Endothelial cell (in vitro differentiated cells): ENCODE data around the gene ZFYVE19. TPM values are rescaled to one million over a fixed set of nuclear protein-coding genes. Genes with fewer than 3 reads are reported as not detected.

ENCODE experiments used
- DNase-seq: peaks from one replicate; pipeline ENCODE4 v3.0.0; 2021; ENCODE audit warnings: low spot score
- H3K27ac Mint-ChIP-seq: one replicate; pipeline ENCODE4 v1.8.0; 2021; ENCODE audit warnings: mixed read lengths, inconsistent platforms; ENCODE audit not compliant: unreplicated experiment
- H3K27me3 Mint-ChIP-seq: one replicate; pipeline ENCODE4 v1.8.0; 2021; ENCODE audit warnings: mild to moderate bottlenecking, moderate library complexity, mixed read lengths, inconsistent platforms; ENCODE audit not compliant: unreplicated experiment
- H3K36me3 Mint-ChIP-seq: one replicate; pipeline ENCODE4 v1.8.0; 2021; ENCODE audit warnings: mild to moderate bottlenecking, low read depth, mixed read lengths, inconsistent platforms; ENCODE audit not compliant: unreplicated experiment
- H3K4me1 Mint-ChIP-seq: one replicate; pipeline ENCODE4 v1.8.0; 2021; ENCODE audit warnings: mild to moderate bottlenecking, mixed read lengths, inconsistent platforms; ENCODE audit not compliant: unreplicated experiment
- H3K4me3 Mint-ChIP-seq: one replicate; pipeline ENCODE4 v1.8.0; 2021; ENCODE audit warnings: mild to moderate bottlenecking, mixed read lengths, inconsistent platforms; ENCODE audit not compliant: unreplicated experiment
- H3K9me3 Mint-ChIP-seq: one replicate; pipeline ENCODE4 v1.8.0; 2021; ENCODE audit warnings: mixed read lengths, inconsistent platforms; ENCODE audit not compliant: unreplicated experiment
- total RNA-seq: library from RNA; stranded (reverse); fragmentation: NEBNext Ultra II Directional; extraction: Animal tissue kit (Norgen Biotek cat#: 25700); gene quantifications from one replicate; pipeline ENCODE4 v1.2.1, GENCODE V29; 2021; ENCODE audit not compliant: unreplicated experiment
- TF ChIP-seq, protein P1 (sequence below): fragments of 200-600 bp; sonication (generic); IDR thresholded peaks from one replicate; pipeline ENCODE4 v1.5.0; 2021; ENCODE audit warnings: antibody characterized with exemption; ENCODE audit not compliant: unreplicated experiment

Gene ZFYVE19
- total RNA-seq, 1 donor from 2014 or later, result 31.5 TPM

GRCh38 chr15:40845511-40846284 lies 38.8 kb downstream of the ZFYVE19 start:
- Mint-ChIP-seq H3K36me3 (peaks cover 5% of the 10 kb centered on the region), H3K9me3 (no peaks in the 10 kb centered on the region), H3K4me3 (no peak overlapping the region), H3K27me3 (peaks cover 20% of the 10 kb centered on the region), H3K27ac (peak overlapping the region; percentile 24), H3K4me1 (peaks cover 26% of the 10 kb centered on the region)
- no peak for DNase-seq
- TF ChIP-seq, protein P1, sequence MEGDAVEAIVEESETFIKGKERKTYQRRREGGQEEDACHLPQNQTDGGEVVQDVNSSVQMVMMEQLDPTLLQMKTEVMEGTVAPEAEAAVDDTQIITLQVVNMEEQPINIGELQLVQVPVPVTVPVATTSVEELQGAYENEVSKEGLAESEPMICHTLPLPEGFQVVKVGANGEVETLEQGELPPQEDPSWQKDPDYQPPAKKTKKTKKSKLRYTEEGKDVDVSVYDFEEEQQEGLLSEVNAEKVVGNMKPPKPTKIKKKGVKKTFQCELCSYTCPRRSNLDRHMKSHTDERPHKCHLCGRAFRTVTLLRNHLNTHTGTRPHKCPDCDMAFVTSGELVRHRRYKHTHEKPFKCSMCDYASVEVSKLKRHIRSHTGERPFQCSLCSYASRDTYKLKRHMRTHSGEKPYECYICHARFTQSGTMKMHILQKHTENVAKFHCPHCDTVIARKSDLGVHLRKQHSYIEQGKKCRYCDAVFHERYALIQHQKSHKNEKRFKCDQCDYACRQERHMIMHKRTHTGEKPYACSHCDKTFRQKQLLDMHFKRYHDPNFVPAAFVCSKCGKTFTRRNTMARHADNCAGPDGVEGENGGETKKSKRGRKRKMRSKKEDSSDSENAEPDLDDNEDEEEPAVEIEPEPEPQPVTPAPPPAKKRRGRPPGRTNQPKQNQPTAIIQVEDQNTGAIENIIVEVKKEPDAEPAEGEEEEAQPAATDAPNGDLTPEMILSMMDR, result no peak

DNA sequence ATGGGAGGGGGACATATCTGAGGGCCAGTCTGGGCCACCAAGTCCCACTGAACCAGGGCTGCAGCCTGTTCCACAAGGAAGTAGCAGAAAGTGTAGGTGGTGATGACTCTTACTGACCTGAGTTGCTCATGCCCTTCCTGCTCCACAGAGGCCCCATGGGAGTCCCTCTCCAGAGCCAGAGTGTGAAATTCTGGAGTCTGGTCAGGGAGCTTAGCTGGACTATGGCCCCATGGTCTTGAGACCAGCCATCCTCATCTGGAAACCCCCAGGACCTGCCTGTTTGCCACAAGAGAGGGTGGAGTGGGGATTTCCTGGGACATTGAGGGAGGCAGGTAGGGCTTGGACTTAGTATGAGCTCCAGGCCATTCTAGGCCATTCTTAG lies 39.9 kb downstream of the ZFYVE19 start:
- Mint-ChIP-seq H3K4me1 (peaks cover 26% of the 10 kb centered on the region), H3K36me3 (peaks cover 5% of the 10 kb centered on the region), H3K27ac (no peak overlapping the region), H3K9me3 (no peaks in the 10 kb centered on the region), H3K4me3 (no peak overlapping the region), H3K27me3 (peaks cover 25% of the 10 kb centered on the region)
- TF ChIP-seq, protein P1, result no peak
- no peak for DNase-seq

GRCh38 chr15:40847223-40847961 lies 40.5 kb downstream of the ZFYVE19 start:
- H3K27ac Mint-ChIP-seq, result peak overlapping the region; percentile 39
- no peaks in the 10 kb centered on the region for H3K9me3 Mint-ChIP-seq
- peaks cover 9% of the 10 kb centered on the region for H3K36me3 Mint-ChIP-seq
- peaks cover 27% of the 10 kb centered on the region for H3K27me3 Mint-ChIP-seq
- no peak overlapping the region for H3K4me3 Mint-ChIP-seq
- H3K4me1 Mint-ChIP-seq, result peaks cover 26% of the 10 kb centered on the region
- peak; percentile 45 for DNase-seq
- TF ChIP-seq, protein P1, result no peak

GRCh38 chr15:40850576-40851112 lies 43.8 kb downstream of the ZFYVE19 start:
- TF ChIP-seq, protein P1, result no peak
- peaks cover 16% of the 10 kb centered on the region for H3K27me3 Mint-ChIP-seq
- H3K4me3 Mint-ChIP-seq, result no peak overlapping the region
- H3K27ac Mint-ChIP-seq, result no peak overlapping the region
- no peak for DNase-seq
- no peaks in the 10 kb centered on the region for H3K9me3 Mint-ChIP-seq
- peaks cover 20% of the 10 kb centered on the region for H3K4me1 Mint-ChIP-seq
- H3K36me3 Mint-ChIP-seq, result peaks cover 15% of the 10 kb centered on the region
